HG03064 (cell line): ENCODE measurements around the gene RBP7.
"Not testable (repeated sequence)": the region's sequence is repeated elsewhere in the genome, so short reads cannot be mapped to it uniquely, and the experiment has no call there.

Source experiments
- ATAC-seq: cut with Tn5 transposase; IDR thresholded peaks from one replicate; pipeline ENCODE4 v1.9.1; 2021; ENCODE audit warnings: low read depth; ENCODE audit not compliant: unreplicated experiment

RBP7 gene

DNA sequence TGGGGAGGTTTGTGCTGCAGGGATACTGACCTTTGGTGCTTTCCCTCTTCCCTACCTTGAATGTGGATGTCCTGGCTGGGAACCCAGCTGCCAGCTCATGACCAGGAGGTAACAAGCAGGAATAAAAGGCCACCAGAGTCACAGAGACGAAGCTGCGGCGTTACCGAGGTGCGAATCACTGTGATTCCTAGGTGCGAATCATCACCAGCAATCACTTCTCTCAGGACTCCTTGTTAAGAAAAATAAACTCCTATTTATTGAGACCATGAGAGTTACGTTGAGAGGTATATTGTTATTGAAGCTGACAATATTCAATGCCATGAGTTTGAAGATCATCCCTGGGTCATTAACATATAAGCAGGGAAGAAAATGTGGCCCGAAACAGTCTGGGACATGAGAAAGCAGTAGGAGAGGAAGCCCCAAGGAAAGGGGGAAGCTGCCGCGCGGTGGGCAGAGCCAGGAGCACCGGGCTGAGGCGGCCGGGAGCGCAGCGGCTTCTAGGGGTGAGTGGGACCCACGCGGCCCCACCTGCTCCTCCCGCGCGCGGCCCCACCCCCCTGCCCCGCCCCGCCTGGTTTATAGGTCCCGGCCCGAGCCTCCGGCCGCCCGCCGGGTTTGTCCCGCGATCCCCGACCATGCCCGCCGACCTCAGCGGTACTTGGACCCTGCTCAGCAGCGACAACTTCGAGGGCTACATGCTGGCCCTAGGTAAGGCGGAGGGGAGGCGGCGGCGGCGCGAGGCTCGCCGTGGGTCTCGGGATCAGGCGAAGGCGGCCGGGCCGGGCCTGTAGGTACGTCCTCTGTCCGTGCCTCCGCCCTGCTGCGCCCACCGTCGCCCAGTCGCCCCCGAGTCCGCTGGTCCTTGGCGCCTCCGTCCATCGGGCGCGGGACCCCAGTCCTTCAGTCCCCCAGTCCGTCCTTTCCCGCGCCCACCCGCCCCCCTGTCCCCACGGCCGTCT lies at the start of gene RBP7:
RBP7 (plus strand) TSS at position 605 of the 959 bp plus-strand sequence; CDS start at position 636, 31 bp downstream.
- no peak for ATAC-seq

DNA sequence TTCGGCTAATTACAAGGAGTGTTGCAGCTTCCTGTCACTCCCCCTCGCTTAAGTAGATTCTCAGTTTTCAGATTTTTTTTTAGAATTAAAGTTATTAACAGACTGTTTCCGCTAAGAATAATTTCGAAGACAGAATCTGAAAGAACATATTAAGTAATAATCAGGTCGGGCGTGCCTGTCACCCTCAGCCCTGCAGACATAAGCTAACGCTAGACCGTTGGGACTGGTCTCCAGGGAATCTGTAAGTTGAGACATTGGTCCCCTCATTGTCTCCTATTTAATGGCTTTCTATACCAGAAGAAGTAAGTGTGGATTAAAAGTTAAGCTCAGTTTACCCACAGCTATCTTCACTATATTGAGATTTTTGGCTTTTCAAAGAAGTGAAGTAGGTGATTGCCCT lies 39.3 kb upstream of the RBP7 start:
- no peak for ATAC-seq

DNA sequence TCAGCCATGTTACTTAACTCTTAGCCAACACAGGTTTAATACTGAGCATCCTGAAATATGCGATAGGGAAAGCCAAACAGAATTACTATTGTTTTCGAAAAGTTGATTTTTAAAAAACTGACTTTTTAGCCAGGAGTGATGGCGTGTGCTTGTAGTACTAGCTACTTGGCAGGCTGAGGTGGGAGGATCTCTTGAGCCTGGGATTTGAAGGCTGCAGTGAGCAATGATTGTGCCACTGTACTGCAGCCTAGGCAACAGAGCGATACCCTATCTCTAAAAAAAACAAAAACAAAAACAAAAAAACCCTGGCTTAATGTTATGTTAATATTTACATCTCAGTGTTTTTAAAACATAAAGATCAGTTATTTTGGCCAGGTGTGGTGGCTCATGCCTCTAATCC lies 37.0 kb upstream of the RBP7 start:
- no peak for ATAC-seq

DNA sequence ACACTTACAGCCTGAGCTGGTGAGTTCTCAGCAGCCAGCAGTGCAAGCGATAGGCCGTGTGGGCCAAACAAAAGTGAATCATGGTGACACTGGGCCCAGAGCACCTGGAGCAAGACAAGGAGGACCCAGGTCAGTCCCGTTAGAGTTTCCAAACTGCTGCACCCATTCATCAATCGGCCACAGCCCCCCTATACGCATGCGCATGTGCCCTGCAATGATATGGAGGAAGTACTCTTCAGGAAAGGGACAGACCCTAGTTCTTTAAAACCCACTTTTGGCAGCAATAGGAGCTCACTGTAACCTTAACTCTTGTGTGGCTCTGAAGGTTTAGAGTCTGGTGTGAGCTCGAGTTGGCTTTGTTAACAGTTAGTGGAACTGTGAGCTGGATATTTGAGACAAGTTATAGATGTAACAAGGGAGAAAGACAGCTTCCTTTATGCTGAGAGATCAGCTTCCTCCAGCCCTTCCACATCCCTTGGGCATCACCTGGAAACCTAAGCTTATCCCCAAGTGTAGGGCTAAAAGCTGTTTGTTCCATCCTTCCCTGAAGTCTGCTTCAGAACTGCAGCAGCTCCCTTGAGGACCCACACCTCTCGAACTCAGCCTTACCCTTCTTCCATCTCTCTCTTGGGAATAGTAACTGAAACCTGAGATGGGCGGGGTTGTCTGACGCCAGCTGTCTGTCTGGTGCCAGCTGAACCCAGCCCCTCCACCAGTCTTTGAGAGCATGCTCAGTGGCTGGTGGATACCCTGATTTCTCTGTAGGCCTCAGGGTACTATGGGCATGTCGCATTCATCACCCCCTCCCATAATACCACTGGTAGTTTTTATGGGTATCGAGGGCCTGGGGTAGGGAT lies 36.1 kb upstream of the RBP7 start:
- ATAC-seq = no peak

DNA sequence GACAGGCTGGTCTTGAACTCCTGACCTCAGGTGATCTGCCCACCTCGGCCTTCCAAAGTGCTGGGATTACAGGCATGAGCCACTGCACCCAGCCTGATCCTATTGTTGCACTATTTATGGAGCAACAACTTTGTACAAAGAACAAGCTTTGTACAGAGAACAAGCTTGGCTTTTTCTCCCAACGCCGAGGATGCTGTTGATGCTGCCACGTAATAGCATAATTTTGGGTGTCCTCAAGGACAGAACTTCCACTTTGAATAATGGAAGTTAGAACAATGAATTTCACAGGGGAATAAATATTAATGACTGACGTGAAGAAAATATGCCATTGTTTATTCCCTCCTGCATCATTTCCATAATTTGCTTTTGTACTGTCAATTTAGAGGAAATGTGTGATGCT lies 12.8 kb upstream of the RBP7 start:
- ATAC-seq = no peak

DNA sequence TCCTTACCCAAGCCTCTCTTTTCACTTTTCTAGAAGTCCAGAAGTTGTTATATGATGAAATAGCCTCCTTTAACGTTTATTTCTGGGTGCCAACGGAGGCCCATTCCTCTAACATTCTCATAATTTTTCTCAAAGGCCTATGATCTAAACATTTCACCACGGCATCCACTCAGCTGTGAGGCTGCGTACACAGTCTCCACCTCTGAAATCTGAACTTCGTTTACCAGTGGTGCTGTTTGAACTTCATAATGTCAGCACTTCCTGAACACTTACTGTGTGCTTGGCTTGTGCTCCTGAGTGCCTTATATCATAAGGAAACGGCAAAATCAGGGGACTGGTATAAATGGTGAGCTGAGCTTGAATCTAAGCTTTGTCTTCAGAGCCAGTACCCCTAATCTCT lies 12.0 kb upstream of the RBP7 start:
- no peak for ATAC-seq

DNA sequence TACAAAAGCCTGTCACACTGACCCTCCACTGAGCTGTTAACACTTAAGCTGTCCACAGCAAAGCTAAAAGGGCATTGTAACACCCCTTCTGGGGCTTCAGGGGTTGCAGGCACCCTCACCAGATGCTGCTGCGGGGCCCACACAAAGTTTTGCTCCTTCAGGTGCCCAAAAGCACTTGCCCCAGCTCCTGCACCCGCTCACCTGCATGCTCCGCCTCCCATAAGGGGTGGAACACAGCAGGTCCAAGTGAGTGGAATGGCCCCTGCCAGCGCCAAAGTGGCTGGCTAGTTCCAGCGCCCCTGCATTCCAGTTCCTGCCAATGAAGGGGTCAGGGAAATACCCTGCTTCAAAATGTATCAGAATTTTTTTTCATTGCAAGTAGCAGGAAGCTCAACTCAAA lies 7.3 kb upstream of the RBP7 start:
- ATAC-seq = no peak

DNA sequence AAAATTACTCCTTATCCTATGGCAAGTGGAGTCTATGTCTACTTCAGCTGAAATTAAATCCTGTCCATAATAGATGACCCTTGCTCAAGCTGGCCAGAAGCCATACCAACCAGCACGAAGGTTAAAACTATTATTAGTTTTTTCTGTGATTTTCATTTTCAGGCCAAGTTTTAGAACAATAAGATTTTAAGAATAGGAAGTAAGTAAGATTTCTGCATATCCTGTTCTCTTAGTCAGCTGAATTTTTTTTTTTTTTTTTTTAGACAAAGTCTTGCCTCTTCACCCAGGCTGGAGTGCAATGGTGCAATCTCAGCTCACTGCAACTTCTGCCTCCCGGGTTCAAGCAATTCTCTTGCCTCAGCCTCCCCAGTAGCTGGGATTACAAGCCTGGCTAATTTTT lies 6.1 kb upstream of the RBP7 start:
- ATAC-seq = no peak

DNA sequence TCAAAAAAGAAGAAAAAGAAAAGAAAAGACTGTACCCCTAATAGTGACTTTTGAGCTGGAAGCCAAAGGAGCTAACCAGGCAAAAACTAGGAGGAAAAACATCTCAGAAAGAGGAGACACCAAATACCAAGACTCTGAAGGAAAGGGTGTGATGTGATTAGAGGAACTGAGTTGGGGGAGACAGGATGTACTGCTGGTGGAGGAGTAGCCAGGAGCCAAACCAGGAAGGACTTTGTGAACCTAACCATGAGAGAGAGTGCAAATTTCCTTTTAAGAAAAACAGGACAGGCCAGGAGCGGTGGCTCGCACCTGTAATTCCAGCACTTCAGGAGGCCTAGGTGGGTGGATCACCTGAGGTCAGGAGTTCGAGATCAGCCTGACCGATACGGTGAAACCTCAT lies 4.1 kb upstream of the RBP7 start:
- no peak for ATAC-seq

DNA sequence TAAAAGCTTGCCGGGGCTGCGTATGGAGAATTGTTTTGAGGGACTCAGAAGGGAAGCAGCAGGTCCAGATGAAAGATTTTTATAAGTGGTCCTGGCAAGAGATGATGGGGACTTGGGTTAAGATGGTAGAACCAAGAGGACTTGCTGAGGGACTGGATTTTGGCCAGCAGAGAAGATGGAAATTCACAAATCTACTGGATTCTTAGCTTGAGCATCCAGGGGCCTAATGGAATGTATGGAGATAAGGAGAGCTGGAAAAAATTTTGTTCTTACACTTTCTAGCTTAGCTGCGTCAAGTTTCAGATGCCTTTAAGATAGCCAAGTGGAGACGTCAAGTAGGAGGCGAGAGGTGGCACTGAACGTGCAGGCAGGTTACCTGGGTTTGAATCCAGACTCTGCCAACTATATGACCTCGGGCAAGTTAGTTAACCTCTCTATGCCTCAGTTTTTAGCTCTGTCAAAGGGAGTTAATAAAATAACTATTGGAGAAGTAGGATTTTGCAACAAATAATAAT lies 3.4 kb upstream of the RBP7 start:
- ATAC-seq = no peak

DNA sequence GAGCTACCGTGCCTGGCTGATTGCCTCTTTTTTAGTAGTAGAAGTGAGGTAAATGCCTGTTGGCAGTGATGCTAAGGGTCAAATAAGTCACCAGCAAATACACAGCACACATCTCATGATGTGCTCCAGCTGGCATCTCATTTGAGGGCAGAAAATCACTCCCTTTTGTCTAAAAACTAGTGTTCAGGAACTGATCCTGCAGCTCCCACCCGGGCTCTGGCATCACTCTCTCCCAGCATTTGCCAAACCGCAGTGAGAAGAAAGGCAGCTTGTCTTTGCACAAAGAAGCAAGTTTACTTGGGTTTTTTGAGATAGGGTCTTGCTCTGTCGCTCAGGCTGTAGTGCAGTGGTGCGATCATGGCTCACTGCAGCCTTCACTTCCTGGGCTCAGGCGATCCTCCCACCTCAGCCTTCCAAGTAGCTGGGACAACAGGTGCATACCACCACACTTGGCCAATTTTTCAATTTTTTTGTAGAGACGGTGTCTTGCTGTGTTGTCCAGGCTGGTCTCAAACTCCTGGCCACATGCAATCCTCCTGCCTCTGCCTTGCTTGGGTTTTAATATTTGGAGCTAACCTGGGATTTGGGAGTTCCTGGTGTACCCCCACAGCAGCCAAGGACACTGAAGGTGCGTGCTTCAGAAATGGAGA lies 4.1 kb downstream of the RBP7 start:
- ATAC-seq = no peak

DNA sequence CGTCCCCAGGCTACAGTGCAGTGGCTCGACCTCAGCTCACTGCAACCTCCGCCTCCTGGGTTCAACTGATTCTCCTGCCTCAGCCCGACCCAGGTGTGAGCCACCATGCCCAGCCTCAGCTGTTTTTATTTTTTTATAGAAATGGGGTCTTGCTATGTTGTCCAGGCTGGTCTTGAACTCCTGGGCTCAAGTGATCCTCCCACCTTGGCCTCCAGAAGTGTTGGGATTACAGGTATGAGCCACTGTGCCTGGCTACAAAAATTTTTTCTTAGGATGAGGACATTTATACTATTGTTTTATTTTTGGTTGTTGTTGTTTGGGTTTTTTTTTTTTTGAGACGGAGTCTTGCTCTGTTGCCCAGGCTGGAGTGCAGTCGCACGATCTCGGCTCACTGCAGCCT lies 8.2 kb downstream of the RBP7 start:
- not testable (repeated sequence) for ATAC-seq

DNA sequence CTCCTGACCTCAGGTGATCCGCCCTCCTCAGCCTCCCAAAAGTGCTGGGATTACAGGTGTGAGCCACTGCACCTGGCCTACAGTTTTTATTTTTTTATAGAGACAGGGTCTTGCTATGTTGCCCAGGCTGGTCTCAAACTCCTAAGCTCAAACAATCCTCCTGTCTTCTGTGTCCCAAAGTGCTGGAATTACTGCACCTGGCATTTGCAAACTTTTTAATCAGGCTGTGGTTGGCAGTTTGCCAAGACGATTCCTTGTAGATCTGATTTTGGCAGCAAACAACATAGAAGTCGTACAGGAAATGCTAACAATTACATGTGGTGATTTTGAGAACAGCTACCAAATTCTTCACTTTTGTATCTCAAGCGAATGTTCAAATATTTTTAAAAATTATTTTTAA lies 10.1 kb downstream of the RBP7 start:
- ATAC-seq = no peak

DNA sequence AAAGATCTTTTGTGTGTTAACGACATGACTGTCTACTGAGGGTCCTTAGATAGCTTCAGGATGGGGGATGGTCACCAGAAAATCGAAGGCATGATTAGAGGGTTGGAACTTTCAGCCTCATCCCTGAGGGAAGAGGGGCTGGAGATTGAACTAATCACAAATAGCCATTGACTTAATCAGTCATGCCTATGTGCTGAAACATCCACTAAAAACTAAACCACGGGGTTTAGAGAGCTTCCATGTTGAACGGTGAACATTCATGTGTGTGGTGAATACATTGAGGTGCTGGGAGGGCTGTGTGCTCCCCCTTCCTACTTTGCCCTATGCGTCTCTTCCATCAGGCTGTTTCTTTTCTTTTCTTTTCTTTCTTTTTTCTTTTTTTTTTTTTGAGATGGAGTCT lies 17.0 kb downstream of the RBP7 start:
- no peak for ATAC-seq

DNA sequence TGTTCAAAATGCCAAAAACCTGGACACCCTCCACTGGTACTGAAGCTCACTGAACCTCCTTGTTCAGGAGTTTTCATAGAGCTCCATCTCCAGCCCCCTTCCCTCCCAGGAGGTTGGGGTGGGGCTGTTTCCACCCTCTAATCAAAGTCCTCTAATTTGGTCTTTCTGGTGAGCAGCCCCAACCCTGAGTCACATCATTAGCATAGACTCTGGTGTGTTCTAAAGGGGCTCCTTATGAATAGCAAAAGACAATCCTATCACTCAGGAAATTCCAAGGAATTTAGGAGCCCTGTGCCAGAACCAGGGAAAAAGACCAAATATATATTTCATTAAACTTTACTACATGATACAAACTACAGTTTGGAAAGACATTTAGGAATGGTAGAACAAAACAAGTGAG lies 22.5 kb downstream of the RBP7 start:
- no peak for ATAC-seq

DNA sequence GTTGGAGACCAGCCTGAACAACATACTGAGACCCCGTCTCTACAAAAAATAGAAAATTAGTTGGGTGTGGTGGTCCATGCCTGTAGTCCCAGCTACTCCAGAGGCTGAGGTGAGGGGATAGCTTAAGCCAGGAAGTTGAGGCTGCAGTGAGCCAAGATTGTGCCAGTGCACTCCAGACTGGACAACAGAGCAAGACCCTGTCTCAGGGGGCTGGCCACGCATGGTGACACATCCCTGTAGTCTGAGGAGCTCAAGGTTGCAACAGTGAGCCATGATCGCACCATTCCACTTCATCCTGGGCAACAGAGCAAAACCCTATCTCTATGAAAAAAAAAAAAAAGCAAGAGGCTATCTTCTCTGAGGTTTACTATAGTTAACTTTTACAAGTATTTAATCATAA lies 23.1 kb downstream of the RBP7 start:
- no peak for ATAC-seq

DNA sequence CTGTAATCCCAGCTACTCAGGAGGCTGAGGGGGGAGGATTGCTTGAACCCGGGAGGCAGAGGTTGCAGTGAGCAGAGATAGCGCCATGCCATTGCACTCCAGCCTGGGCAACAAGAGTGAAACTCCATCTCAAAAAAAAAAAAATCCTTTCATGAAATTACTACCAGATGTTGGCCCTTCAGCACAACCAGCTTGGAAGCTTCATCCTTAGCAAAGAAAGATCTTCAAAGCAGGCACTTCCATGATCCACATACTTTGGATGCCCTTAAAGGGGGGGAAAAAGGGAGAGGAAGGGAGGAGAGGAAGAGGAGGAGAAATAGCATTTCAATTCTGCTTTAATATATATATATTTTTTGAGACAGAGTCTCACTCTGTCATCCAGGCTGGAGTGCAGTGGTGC lies 23.6 kb downstream of the RBP7 start:
- ATAC-seq = not testable (repeated sequence)

DNA sequence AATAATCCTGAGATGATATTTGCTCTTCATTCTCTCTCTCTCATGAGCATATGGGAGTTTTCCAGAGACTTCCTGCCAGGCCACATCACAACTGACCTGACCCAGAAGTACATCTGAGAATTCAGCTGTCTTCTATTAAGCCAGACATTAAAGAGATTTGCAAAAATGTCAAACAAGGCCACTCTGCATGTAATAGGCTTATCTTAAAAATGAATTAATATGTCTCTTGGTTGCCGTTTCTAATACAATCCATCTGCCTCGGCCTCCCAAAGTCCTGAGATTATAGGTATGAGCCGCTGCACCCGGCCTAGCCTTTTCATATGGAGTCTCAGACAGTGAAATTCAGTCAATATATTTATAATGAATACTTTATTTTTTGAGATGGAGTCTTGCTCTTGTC lies 25.0 kb downstream of the RBP7 start:
- ATAC-seq = not testable (repeated sequence)

DNA sequence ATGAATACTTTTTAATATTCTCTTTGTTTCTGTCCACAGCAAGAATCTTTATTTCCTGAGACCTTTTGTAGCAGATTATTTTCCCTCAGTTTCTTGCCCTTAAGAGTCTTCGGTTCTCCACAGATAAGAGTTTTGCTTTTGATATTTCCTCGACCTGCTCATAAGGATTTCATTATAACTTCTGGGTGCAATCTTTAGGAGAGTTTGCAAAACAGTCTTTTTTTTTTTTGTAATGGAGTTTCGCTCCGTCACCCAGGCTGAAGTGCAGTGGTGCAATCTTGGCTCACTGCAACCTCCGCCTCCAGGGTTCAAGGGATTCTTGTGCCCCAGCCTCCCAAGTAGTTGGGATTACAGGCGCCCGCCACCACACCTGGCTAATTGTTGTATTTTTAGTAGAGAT lies 25.6 kb downstream of the RBP7 start:
- ATAC-seq = no peak

DNA sequence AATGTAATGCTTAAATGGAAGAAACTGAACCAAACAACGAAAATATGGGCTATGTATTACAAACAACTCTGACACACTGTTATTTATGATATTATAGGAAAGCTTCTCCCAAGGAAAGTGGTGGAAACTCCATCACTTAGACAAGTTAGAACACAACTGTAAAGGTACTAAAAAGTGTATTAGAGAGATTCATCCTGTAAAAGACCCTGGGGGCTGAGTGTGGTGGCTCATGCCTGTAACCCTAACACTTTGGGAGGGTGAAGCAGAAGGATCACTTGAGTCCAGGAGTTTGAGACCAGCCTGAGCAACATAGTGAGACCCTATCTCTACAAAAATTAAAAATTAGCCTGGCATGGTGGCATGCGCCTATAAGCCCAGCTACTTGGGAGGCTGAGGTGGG lies 28.3 kb downstream of the RBP7 start:
- no peak for ATAC-seq

DNA sequence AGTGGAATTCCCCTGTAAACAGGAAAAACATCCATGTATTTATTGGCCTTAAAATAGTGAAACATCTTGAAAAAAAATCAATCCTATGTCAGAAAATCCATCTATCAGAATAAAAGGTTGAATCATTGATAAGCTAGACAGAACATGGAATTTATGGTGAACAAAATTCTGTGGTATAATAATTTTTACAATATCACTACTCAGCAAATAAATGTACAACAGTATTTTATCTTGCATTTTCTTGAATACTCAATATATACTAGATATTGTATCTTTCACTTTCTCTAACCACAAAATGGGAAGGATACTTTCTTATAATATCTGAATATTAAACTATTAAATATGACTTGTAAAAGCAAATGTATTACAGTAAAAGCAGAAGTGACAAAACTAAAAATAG lies 30.0 kb downstream of the RBP7 start:
- no peak for ATAC-seq
